Measurements from ENCODE around the gene TROAP. TPM values are rescaled to one million over a fixed set of nuclear protein-coding genes. Genes with fewer than 3 reads are reported as not detected.
A peak's percentile ranks its signal among the peaks of the same experiment; 100 is the strongest.

The TROAP gene
- total and polyA plus RNA-seq, 9 of the 15 experiments (the other 6 are each of a cell fraction or from before 2014, with no cell fraction given), result 46.4 to 171 (median 59.8) TPM

GRCh38 chr12:49342066-49342913 lies 19.2 kb downstream of the TROAP start (continued):
- TF ChIP-seq BRD9 (IDR thresholded peaks at IDR 0.05; ENCODE audit: low read depth, partially characterized antibody) (no peak), SNAPC5 (CRISPR knock-in tag; IDR thresholded peaks at IDR 0.05) (no peak), PTTG1 (tag; IDR thresholded peaks at IDR 0.05; ENCODE audit: low read depth) (no peak), GATAD2A (IDR thresholded peaks at IDR 0.05) (no peak), HNRNPH1 (optimal IDR thresholded peaks at IDR 0.05; ENCODE audit: low read depth, low read length) (no peak), SUPT5H (IDR thresholded peaks at IDR 0.05) (no peak), ZNF143 (CRISPR knock-in tag; IDR thresholded peaks at IDR 0.05) (no peak), FOXJ2 (tag; IDR thresholded peaks at IDR 0.05) (no peak), MCM2 (IDR thresholded peaks at IDR 0.05; ENCODE audit: low read depth) (no peak), ZBTB7A (IDR thresholded peaks at IDR 0.05; ENCODE audit: borderline replicate concordance, control insufficient read depth, low read depth, low read length) (peak; percentile 91; the same call in 1 of the 2 replicates), ZNF146 (CRISPR knock-in tag; IDR thresholded peaks at IDR 0.05; ENCODE audit: unreplicated experiment) (no peak), MED1 (CRISPR knock-in tag; IDR thresholded peaks at IDR 0.05; ENCODE audit: borderline replicate concordance) (no peak), SOX6 (IDR thresholded peaks at IDR 0.05) (peak; percentile 51; the same call in 1 of the 2 replicates), ILF3 (IDR thresholded peaks at IDR 0.05; ENCODE audit: borderline replicate concordance) (no peak), CBX3 (IDR thresholded peaks at IDR 0.05; ENCODE audit: borderline replicate concordance in 1 of 2, low read length in 2 of 2) (no peak), RBM25 (IDR thresholded peaks at IDR 0.05; ENCODE audit: low read depth, low read length, severe bottlenecking) (no peak), ZNF699 (CRISPR knock-in tag; IDR thresholded peaks at IDR 0.05; ENCODE audit: insufficient replicate concordance) (no peak), ZC3H11A (IDR thresholded peaks at IDR 0.05; ENCODE audit: low read depth, low read length) (no peak; the same call in 1 of the 2 replicates), ZHX1 (conservative IDR thresholded peaks at IDR 0.05; ENCODE audit: low read length) (no peak), ARID4B (CRISPR knock-in tag; IDR thresholded peaks at IDR 0.05) (peak; percentile 50; the same call in 1 of the 2 replicates)

Data from K562 (cell line).